B cell (primary cell): Measurements from ENCODE around the gene ARID3B. TPM values are rescaled to one million over a fixed set of nuclear protein-coding genes. Genes with fewer than 3 reads are reported as not detected.

Source experiments
- ATAC-seq: fragments of 200-7000 bp; cut with Tn5 transposase; one replicate; pipeline ENCODE4 v1.10.0; 2021; ENCODE audit warnings: low read depth, mild to moderate bottlenecking, moderate number of reproducible peaks, moderate library complexity
- CTCF ChIA-PET: fragments of 350-600 bp; sonication (Branson Sonifier 250); formaldehyde crosslinking; loops from one replicate; lab custom pipeline; 2021; ENCODE audit warnings: antibody characterized with exemption, inconsistent platforms; lab: Charles Lee
- POLR2A ChIA-PET: fragments of 350-600 bp; sonication (Branson Sonifier 250); formaldehyde crosslinking; loops from one replicate; lab custom pipeline; 2021; ENCODE audit warnings: antibody characterized with exemption; lab: Charles Lee
- DNase-seq: peaks from one replicate; pipeline ENCODE4 v3.0.0; 2013
- H2AFZ ChIP-seq: 2 replicates; pipeline ENCODE4 v1.6.1; 2012; ENCODE audit warnings: mild to moderate bottlenecking, low read depth, low read length; ENCODE audit not compliant: insufficient read depth, poor library complexity, severe bottlenecking
- H3K27ac ChIP-seq, 2 donors: 1 replicate in 1 of 2; 2 replicates in 1 of 2; pipeline ENCODE4 v1.5.1; 2012 to 2013; ENCODE audit warnings: low read length in 2 of 2, mild to moderate bottlenecking in 2 of 2, moderate library complexity in 1 of 2
- H3K27me3 ChIP-seq, 4 experiments: fragments of 200-600 bp in 1 of 4; sonication (generic) in 1 of 4; replicated peaks in 1 of 4; 1 replicate in 2 of 4; 2 replicates in 2 of 4; pipeline versions ENCODE4 v1.6.1 to v1.7.0; 2013 to 2016; ENCODE audit warnings: low read length in 3 of 4, mild to moderate bottlenecking in 2 of 4, mixed read lengths in 1 of 4, moderate library complexity in 1 of 4; ENCODE audit not compliant: insufficient read depth in 4 of 4, control insufficient read depth in 3 of 4; ENCODE audit errors: control extremely low read depth in 1 of 4
- H3K36me3 ChIP-seq, 2 experiments: replicated peaks in 1 of 2; 1 replicate in 1 of 2; 2 replicates in 1 of 2; pipeline versions ENCODE4 v1.6.1 to v1.7.1; 2013; ENCODE audit warnings: low read length in 1 of 2; ENCODE audit not compliant: insufficient read depth in 2 of 2, control insufficient read depth in 1 of 2; ENCODE audit errors: control extremely low read depth in 1 of 2, extremely low read depth in 1 of 2
- H3K4me1 ChIP-seq, 2 donors: fragments of 200-600 bp in 1 of 2; sonication (generic) in 1 of 2; 1 replicate in 1 of 2; 2 replicates in 1 of 2; pipeline versions ENCODE4 v1.5.1 to v1.6.1; 2013 to 2017; ENCODE audit warnings: low read length in 2 of 2; ENCODE audit not compliant: control insufficient read depth in 2 of 2, insufficient read depth in 2 of 2
- H3K4me2 ChIP-seq: replicated peaks from 2 replicates; pipeline ENCODE3; 2012; ENCODE audit warnings: mild to moderate bottlenecking, low read depth, low read length; ENCODE audit not compliant: poor library complexity, severe bottlenecking
- H3K4me3 ChIP-seq, 5 experiments: fragments of 200-600 bp in 1 of 5; sonication (generic) in 1 of 5; 1 replicate in 3 of 5; 2 replicates in 2 of 5; pipeline versions ENCODE4 v1.5.1 to v1.7.0; 2011 to 2016; ENCODE audit warnings: low read length in 4 of 5, mild to moderate bottlenecking in 4 of 5, low read depth in 2 of 5, control low read depth in 1 of 5, moderate library complexity in 1 of 5; ENCODE audit not compliant: insufficient read depth in 1 of 5; ENCODE audit errors: control extremely low read depth in 1 of 5, extremely low read depth in 1 of 5
- H3K79me2 ChIP-seq: fragments of 200-600 bp; sonication (generic); one replicate; pipeline ENCODE4 v1.6.0; 2016; ENCODE audit warnings: low read length; ENCODE audit not compliant: control insufficient read depth, insufficient read depth
- H3K9ac ChIP-seq: fragments of 200-600 bp; sonication (generic); 2 replicates; pipeline ENCODE4 v1.6.1; 2017; ENCODE audit warnings: mild to moderate bottlenecking, low read length, moderate library complexity
- H3K9me3 ChIP-seq, 3 donors: one replicate each; pipeline versions ENCODE4 v1.6.1 to v1.7.1; 2013; ENCODE audit warnings: low read length in 2 of 3; ENCODE audit not compliant: control insufficient read depth in 2 of 3, insufficient read depth in 1 of 3; ENCODE audit errors: control extremely low read depth in 1 of 3
- H4K20me1 ChIP-seq: 2 replicates; pipeline ENCODE4 v1.6.0; 2012; ENCODE audit warnings: mild to moderate bottlenecking, low read length; ENCODE audit not compliant: insufficient read depth, control insufficient read depth, poor library complexity, severe bottlenecking
- H3K27ac Mint-ChIP-seq: one replicate; pipeline ENCODE4 v1.8.0; 2021; ENCODE audit warnings: mixed read lengths
- H3K27me3 Mint-ChIP-seq: one replicate; pipeline ENCODE4 v1.8.0; 2021; ENCODE audit warnings: mixed read lengths
- H3K4me1 Mint-ChIP-seq: one replicate; pipeline ENCODE4 v1.8.0; 2021; ENCODE audit warnings: mixed read lengths
- H3K4me3 Mint-ChIP-seq: one replicate; pipeline ENCODE4 v1.8.0; 2021; ENCODE audit warnings: mixed read lengths
- H3K9me3 Mint-ChIP-seq: one replicate; pipeline ENCODE4 v1.8.0; 2022; ENCODE audit warnings: mixed read lengths; ENCODE audit not compliant: insufficient read depth
- EZH2 ChIP-seq: IDR thresholded peaks from 2 replicates; pipeline ENCODE4 v1.6.1; 2012; ENCODE audit warnings: borderline replicate concordance, low read depth, mild to moderate bottlenecking, moderate library complexity, low read length; ENCODE audit not compliant: insufficient read depth, poor library complexity, severe bottlenecking
- WGBS: methylation state at CpG from one replicate; pipeline ENCODE4 v1.1.5; 2013; ENCODE audit warnings: missing lambda C conversion rate; ENCODE audit not compliant: insufficient coverage; 5-methylcytosine and 5-hydroxymethylcytosine counted together
- intact Hi-C: fragments of 100-400 bp; cut with micrococcal nuclease; formaldehyde crosslinking; loops from one replicate; pipeline ENCODE4 v1.10.0; 2022
- polyA plus RNA-seq: library from polyadenylated mRNA; depleted of rRNA; stranded (reverse); fragments of >200 nt; gene quantifications from 2 replicates; pipeline ENCODE4 v1.2.3, GENCODE V29; 2012
- total RNA-seq, 2 donors: library from RNA; stranded (reverse); fragments of 120-200 nt in 1 of 2; gene quantifications; 1 replicate in 1 of 2; 2 replicates in 1 of 2; pipeline versions ENCODE4 v1.2.3 to v1.2.4, GENCODE V29; 2013 to 2022
- TF ChIP-seq, protein P1 (sequence below): fragments of 200-600 bp; IDR thresholded peaks from one replicate; pipeline ENCODE4 v1.8.0; 2022; ENCODE audit warnings: antibody characterized with exemption, mild to moderate bottlenecking

ARID3B gene
- total and polyA plus RNA-seq, 2 donors (not counting 1 experiment from before 2014, with no cell fraction given): 23.0 to 31.0 TPM

DNA sequence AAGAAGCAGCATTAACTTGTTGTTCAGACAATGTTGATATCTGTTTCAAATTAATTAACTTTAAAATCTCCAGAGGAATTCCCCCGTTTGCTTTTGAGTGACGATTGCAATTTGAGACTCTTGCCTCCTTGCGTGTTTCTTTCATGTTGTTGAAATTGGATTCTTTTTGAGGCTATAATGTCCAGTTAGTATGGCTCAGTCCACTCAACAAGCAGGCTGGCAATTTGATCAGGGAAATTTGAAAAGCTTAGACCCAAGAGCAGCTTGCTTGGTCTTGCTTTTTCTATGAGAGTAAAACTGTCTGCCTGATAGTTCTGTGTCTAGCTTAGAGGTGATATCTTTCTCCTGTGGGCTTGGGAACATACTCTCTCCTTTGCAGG, 2.0 kb downstream of the ARID3B start:
- no peaks in the 10 kb centered on the region for H3K9me3 ChIP-seq
- TF ChIP-seq, protein P1, sequence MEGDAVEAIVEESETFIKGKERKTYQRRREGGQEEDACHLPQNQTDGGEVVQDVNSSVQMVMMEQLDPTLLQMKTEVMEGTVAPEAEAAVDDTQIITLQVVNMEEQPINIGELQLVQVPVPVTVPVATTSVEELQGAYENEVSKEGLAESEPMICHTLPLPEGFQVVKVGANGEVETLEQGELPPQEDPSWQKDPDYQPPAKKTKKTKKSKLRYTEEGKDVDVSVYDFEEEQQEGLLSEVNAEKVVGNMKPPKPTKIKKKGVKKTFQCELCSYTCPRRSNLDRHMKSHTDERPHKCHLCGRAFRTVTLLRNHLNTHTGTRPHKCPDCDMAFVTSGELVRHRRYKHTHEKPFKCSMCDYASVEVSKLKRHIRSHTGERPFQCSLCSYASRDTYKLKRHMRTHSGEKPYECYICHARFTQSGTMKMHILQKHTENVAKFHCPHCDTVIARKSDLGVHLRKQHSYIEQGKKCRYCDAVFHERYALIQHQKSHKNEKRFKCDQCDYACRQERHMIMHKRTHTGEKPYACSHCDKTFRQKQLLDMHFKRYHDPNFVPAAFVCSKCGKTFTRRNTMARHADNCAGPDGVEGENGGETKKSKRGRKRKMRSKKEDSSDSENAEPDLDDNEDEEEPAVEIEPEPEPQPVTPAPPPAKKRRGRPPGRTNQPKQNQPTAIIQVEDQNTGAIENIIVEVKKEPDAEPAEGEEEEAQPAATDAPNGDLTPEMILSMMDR: no peak
- no peak for TF ChIP-seq EZH2
- no peak overlapping the region for H3K27ac ChIP-seq
- peak overlapping the region in 1 of 5 experiments; percentile 24 for H3K4me3 ChIP-seq
- peaks cover 1 to 19% of the 10 kb centered on the region in 2 experiments for H3K36me3 ChIP-seq
- H2AFZ ChIP-seq: no peak overlapping the region
- ChIA-PET POLR2A (no interaction called here), CTCF (interaction anchor here (0.7 to 3.4 kb wide), 3 partner anchors 48 to 168 kb away, joined by 3 to 14 read pairs (median 4); no protein-coding TSS in a partner anchor)
- ATAC-seq (no peak), DNase-seq (no peak)
- peaks cover 35 to 50% of the 10 kb centered on the region in 2 donors for H3K4me1 ChIP-seq
- intact Hi-C loops: loop anchor here (5.0 kb wide), 5 partner anchors 51 to 1099 kb away; partner anchors contain the start of genes IMP3, NPTN, PML and STOML1
- WGBS: 100% methylated on average over 1 of the region's 3 CpGs
- Mint-ChIP-seq H3K27me3 (no peaks in the 10 kb centered on the region), H3K4me1 (peaks cover 58% of the 10 kb centered on the region), H3K4me3 (peak overlapping the region; percentile 96), H3K27ac (peak overlapping the region; percentile 41), H3K9me3 (no peaks in the 10 kb centered on the region)
- peak overlapping the region; percentile 95 for H3K4me2 ChIP-seq
- H3K9ac ChIP-seq: peak overlapping the region; percentile 98
- H4K20me1 ChIP-seq: peaks cover 8% of the 10 kb centered on the region
- peaks cover 44% of the 10 kb centered on the region for H3K79me2 ChIP-seq
- H3K27me3 ChIP-seq: no peaks in the 10 kb centered on the region

DNA sequence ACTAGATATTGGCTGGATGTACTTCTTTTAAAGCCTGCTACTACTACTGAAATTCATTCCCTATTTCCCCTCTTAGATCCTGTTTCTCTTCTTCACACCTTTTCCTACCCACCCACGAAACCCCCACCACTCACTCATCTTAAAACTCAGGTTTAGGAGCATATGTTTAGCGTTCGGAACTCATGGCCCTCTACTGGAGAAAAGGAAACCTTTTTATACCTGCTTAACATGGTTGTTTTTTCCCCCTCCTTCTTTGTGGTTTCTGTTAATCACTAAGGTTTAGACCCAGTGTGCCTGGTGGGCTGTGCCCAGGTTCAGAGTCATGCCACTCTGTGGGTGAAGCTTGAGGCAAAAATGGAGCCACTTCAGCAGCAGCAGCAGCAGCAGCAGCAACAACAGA, 2.6 kb downstream of the ARID3B start:
- TF ChIP-seq, protein P1: peak; percentile 38
- TF ChIP-seq EZH2: no peak
- Histone ChIP-seq H3K27me3 (no peaks in the 10 kb centered on the region), H3K9me3 (no peaks in the 10 kb centered on the region), H3K4me1 (peaks cover 35 to 50% of the 10 kb centered on the region in 2 donors), H4K20me1 (peaks cover 13% of the 10 kb centered on the region), H2AFZ (peak overlapping the region; percentile 30), H3K4me3 (no peak overlapping the region), H3K27ac (no peak overlapping the region), H3K4me2 (peak overlapping the region; percentile 95), H3K36me3 (peaks cover 1 to 24% of the 10 kb centered on the region in 2 experiments), H3K9ac (peak overlapping the region; percentile 98), H3K79me2 (peaks cover 48% of the 10 kb centered on the region)
- peak; percentile 49 for DNase-seq
- Mint-ChIP-seq H3K27ac (peak overlapping the region; percentile 41), H3K27me3 (no peaks in the 10 kb centered on the region), H3K4me1 (peaks cover 58% of the 10 kb centered on the region), H3K4me3 (peak overlapping the region; percentile 66), H3K9me3 (no peaks in the 10 kb centered on the region)
- ChIA-PET CTCF (interaction anchor here (1.3 to 3.4 kb wide), 2 partner anchors 161 to 169 kb away, joined by 4 to 14 read pairs; no protein-coding TSS in a partner anchor), POLR2A (no interaction called here)
- no peak for ATAC-seq
- WGBS: no CpG with 5 or more reads among the region's 3 CpGs
- intact Hi-C loops: loop anchor here (5.0 kb wide), 5 partner anchors 51 to 1099 kb away; partner anchors contain the start of genes IMP3, NPTN, PML and STOML1
